Measurements from ENCODE around the gene DCAF17.

The DCAF17 gene

DNA sequence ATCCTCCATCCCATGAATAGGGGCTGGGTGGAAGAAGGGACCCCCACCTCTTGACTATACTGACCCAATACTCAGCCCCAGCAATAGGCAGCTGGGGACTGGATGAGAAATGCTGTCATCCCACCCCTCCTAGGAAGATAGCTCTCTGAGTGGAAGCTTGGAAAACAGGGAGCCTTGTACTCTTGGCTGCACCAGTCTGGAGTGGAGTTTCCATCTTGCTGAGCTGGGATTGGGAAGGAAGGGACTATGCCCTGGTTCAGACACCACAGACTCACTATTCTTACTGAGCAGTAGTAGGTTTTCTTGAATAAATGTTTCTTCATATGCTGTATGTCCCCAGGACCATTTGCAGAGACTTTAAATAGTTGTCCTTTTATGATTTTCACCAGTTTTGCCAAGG lies 7.4 kb downstream of the DCAF17 start:
- H3K4me3 ChIP-seq (replicated peaks in 1 of 2; ENCODE audit: low read depth in 2 of 2, low read length in 2 of 2), result no peak overlapping the region
- no peak for DNase-seq (ENCODE audit: low read depth in 2 of 2)
- TF ChIP-seq, protein P1, sequence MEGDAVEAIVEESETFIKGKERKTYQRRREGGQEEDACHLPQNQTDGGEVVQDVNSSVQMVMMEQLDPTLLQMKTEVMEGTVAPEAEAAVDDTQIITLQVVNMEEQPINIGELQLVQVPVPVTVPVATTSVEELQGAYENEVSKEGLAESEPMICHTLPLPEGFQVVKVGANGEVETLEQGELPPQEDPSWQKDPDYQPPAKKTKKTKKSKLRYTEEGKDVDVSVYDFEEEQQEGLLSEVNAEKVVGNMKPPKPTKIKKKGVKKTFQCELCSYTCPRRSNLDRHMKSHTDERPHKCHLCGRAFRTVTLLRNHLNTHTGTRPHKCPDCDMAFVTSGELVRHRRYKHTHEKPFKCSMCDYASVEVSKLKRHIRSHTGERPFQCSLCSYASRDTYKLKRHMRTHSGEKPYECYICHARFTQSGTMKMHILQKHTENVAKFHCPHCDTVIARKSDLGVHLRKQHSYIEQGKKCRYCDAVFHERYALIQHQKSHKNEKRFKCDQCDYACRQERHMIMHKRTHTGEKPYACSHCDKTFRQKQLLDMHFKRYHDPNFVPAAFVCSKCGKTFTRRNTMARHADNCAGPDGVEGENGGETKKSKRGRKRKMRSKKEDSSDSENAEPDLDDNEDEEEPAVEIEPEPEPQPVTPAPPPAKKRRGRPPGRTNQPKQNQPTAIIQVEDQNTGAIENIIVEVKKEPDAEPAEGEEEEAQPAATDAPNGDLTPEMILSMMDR (IDR thresholded peaks at IDR 0.05; ENCODE audit: low read depth, low read length), result no peak

DNA sequence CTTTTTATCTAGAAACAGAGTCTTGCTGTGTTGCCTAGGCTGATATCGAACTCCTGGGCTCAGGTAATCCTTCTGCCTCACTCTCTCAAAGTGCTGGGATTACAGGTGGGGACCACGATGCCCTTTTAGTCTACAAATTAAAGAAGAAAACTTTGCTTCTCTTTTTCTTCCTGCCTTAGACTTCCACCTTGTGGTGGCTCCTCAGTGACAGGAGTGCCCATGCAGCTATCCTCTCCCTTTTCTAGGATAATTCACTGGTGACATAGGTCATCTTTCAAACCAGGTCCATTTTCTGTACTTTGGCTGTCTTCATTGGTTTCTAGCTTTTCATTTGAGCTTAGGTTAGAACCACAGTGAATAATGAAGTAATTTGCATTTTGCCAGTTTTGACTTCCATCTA lies 13.6 kb downstream of the DCAF17 start:
- TF ChIP-seq, protein P1 (IDR thresholded peaks at IDR 0.05; ENCODE audit: low read depth, low read length), result no peak
- peak in 1 of 2 donors; percentile 4 for DNase-seq (ENCODE audit: low read depth in 2 of 2)
- H3K4me3 ChIP-seq (replicated peaks in 1 of 2; ENCODE audit: low read depth in 2 of 2, low read length in 2 of 2), result no peak overlapping the region

DNA sequence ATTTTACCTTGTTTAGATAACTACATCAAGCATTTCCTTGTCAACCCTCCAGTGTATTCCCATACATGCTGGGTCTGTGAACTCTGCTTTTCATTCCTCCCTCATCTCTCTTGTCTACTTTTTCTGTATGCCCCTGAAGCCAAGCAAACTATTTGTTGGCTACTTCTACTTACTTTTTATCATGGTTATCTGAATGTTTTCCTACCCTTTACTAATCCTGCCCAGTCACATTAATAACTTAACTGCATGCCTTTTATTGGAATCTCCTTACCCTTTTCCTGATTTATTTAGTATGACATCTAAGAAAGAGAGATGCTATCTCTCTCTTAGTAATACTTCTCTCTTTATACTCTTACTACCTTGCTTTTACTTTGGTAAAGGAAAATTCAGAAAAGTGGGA lies 17.0 kb downstream of the DCAF17 start:
- TF ChIP-seq, protein P1 (IDR thresholded peaks at IDR 0.05; ENCODE audit: low read depth, low read length), result no peak

DNA sequence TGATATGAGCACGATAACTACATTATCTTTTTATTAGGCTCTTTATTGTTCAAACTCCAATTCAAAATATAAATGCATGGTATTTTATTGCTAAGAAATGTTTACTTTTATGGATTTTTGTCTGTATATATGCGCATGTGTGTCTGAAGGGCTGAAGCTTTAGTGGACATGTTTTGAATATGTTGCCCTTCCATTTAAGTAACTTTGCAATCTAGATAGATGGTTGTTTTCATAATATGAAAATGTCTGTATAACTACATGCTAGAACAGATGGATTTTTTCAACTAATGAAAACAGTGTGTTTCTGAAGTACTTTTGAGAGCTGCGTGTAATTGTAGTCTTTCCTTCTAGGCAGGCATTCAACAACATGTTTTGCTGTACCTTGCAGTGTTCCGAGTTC lies 18.7 kb downstream of the DCAF17 start:
- TF ChIP-seq, protein P1 (IDR thresholded peaks at IDR 0.05; ENCODE audit: low read depth, low read length), result no peak
- DNase-seq (ENCODE audit: low read depth in 2 of 2), result no peak
- no peak overlapping the region for H3K4me3 ChIP-seq (replicated peaks in 1 of 2; ENCODE audit: low read depth in 2 of 2, low read length in 2 of 2)

More for the DNA sequence above, 17.0 kb downstream of the DCAF17 start:
- DNase-seq (ENCODE audit: low read depth in 2 of 2), result no peak
- no peak overlapping the region for H3K4me3 ChIP-seq (replicated peaks in 1 of 2; ENCODE audit: low read depth in 2 of 2, low read length in 2 of 2)

DNA sequence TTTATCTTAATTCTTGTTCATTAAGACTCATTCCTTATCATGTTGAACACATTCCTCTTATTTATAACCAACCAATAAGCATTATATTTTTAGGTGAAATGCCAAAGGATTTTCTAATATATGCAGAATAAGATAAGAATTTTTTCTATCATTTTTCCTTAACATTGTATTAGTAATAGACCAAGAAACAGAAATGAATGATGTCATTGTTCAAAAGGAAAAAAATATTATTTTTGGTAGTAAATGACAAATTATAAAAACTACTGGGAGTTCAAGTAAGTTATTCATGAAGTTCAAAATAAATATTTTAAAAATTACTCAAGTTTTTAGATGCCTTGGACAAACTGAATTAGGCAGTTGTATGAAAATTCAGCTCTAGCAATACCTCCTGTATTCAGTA lies 25.5 kb downstream of the DCAF17 start:
- no peak for DNase-seq (ENCODE audit: low read depth in 2 of 2)
- no peak overlapping the region for H3K4me3 ChIP-seq (replicated peaks in 1 of 2; ENCODE audit: low read depth in 2 of 2, low read length in 2 of 2)
- TF ChIP-seq, protein P1 (IDR thresholded peaks at IDR 0.05; ENCODE audit: low read depth, low read length), result no peak

DNA sequence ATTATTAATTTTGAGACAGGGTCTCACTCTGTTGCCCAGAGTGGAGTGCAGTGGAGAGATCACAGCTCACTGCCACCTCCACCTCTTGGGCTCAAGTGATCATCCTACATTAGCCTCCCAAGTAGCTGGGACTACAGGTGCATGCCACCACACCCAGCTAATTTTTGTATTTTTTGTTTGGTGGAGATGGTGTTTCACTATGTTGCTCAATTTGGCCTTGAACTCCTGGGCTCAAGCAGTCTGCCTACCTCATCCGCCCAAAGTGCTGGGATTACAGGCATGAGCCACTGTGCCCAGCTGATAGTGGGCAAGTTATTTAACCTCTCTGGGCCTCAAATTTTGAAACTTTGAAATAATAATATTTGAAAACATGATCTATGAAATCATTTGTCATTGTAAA lies 26.5 kb downstream of the DCAF17 start:
- no peak overlapping the region for H3K4me3 ChIP-seq (replicated peaks in 1 of 2; ENCODE audit: low read depth in 2 of 2, low read length in 2 of 2)
- TF ChIP-seq, protein P1 (IDR thresholded peaks at IDR 0.05; ENCODE audit: low read depth, low read length), result no peak
- no peak for DNase-seq (ENCODE audit: low read depth in 2 of 2)

DNA sequence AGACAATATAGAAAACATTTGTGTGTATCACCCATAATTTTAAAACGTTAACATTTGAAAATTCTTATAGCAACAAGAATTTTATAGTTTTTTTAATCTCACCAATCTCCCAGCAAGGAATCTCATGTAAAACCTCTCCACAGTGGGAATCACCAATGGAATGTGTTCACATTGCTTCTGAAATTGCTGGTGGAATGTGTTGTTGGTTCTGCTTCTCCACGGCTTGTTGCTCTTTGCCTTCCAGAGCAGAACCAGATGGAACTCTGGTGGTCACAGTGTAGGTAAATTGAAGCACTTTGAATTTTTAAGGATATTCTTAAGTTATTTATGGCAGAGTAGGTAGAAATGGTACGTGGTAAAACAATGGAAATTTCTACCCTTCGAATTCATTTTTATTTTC lies 35.1 kb downstream of the DCAF17 start:
- TF ChIP-seq, protein P1 (IDR thresholded peaks at IDR 0.05; ENCODE audit: low read depth, low read length), result no peak
- no peak overlapping the region for H3K4me3 ChIP-seq (replicated peaks in 1 of 2; ENCODE audit: low read depth in 2 of 2, low read length in 2 of 2)
- DNase-seq (ENCODE audit: low read depth in 2 of 2), result no peak

Data from cardiac fibroblast (primary cell).